ENCODE results near the gene GSE1.

- TF ChIP-seq POLR2A (IDR thresholded peaks at IDR 0.05; ENCODE audit: extremely low read depth, insufficient read length) (no peak), CTCF (IDR thresholded peaks at IDR 0.05; ENCODE audit: low read depth, low read length) (no peak), MAX (IDR thresholded peaks at IDR 0.05; ENCODE audit: low read depth, low read length) (no peak), MYC (IDR thresholded peaks at IDR 0.05; ENCODE audit: low read depth, low read length) (no peak)
Measured at GRCh38 chr16:85635545-85636140, 22.5 kb downstream of the GSE1 start.

Measured in NB4 (cell line).